Brain microvascular endothelial cell (primary cell): ENCODE results near the gene FXR1.

ENCODE experiments used
- DNase-seq: peaks from one replicate; pipeline ENCODE4 v3.0.0-alpha.2; 2020
- H3K27ac ChIP-seq: fragments of 250-450 bp; sonication (Bioruptor Pico); 2 replicates; pipeline ENCODE4 v1.5.1; 2020; ENCODE audit warnings: mild to moderate bottlenecking, moderate library complexity
- H3K27me3 ChIP-seq: fragments of 250-450 bp; sonication (Bioruptor Pico); replicated peaks from 2 replicates; pipeline ENCODE4 v1.5.1; 2020; ENCODE audit warnings: mild to moderate bottlenecking
- H3K36me3 ChIP-seq: fragments of 250-450 bp; sonication (Bioruptor Pico); replicated peaks from 2 replicates; pipeline ENCODE4 v1.5.1; 2020; ENCODE audit warnings: mild to moderate bottlenecking
- H3K4me3 ChIP-seq: 2 replicates; pipeline ENCODE4 v1.5.1; 2011; ENCODE audit warnings: low read depth, mild to moderate bottlenecking, control low read depth, low read length, moderate library complexity
- in situ Hi-C: cut with HindIII; loops from 2 replicates; pipeline ENCODE4 v1.10.0; 2017; ENCODE audit warnings: low sequenced_read_pairs, low pct_ligation_motif_present
- TF ChIP-seq, protein P1 (sequence below): IDR thresholded peaks from 2 replicates; pipeline ENCODE4 v1.5.1; 2011; ENCODE audit warnings: low read depth, mild to moderate bottlenecking, moderate library complexity, low read length, control low read depth, inconsistent platforms; ENCODE audit errors: missing control alignments

The FXR1 gene

DNA sequence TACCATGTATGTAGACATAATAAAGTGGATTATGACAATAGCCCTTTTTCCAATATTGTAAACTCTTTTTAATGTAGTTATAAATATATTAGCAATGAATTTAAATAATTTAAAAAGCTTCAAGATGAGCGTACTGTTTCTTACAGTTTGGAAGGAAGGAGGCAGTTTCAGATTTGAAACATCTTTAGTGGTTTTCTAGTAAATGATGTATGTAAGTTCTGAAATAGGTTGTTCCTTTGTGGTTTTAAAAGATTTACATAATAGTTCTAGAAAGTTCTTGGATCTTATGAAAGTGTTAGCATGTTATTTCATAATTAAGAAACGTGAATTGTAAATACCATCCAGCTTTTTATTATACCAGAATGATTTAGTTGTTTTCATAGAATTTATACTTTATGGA lies 61.1 kb downstream of the FXR1 start:
- no peak for DNase-seq
- in situ Hi-C loops: no loop called here
- no peaks in the 10 kb centered on the region for H3K27me3 ChIP-seq
- H3K36me3 ChIP-seq: peaks cover 29% of the 10 kb centered on the region
- TF ChIP-seq, protein P1, sequence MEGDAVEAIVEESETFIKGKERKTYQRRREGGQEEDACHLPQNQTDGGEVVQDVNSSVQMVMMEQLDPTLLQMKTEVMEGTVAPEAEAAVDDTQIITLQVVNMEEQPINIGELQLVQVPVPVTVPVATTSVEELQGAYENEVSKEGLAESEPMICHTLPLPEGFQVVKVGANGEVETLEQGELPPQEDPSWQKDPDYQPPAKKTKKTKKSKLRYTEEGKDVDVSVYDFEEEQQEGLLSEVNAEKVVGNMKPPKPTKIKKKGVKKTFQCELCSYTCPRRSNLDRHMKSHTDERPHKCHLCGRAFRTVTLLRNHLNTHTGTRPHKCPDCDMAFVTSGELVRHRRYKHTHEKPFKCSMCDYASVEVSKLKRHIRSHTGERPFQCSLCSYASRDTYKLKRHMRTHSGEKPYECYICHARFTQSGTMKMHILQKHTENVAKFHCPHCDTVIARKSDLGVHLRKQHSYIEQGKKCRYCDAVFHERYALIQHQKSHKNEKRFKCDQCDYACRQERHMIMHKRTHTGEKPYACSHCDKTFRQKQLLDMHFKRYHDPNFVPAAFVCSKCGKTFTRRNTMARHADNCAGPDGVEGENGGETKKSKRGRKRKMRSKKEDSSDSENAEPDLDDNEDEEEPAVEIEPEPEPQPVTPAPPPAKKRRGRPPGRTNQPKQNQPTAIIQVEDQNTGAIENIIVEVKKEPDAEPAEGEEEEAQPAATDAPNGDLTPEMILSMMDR: no peak
- H3K27ac ChIP-seq: no peak overlapping the region
- H3K4me3 ChIP-seq: no peak overlapping the region

- Histone ChIP-seq H3K4me3 (no peak overlapping the region), H3K27me3 (no peaks in the 10 kb centered on the region), H3K36me3 (peaks cover 27% of the 10 kb centered on the region), H3K27ac (no peak overlapping the region)
- in situ Hi-C loops: no loop called here
- no peak for DNase-seq
- TF ChIP-seq, protein P1: no peak
Measured at GRCh38 chr3:180974286-180974685, 61.8 kb downstream of the FXR1 start.

GRCh38 chr3:180977498-180977897 lies 65.0 kb downstream of the FXR1 start:
- DNase-seq: no peak
- peaks cover 16% of the 10 kb centered on the region for H3K36me3 ChIP-seq
- H3K27ac ChIP-seq: no peak overlapping the region
- H3K27me3 ChIP-seq: no peaks in the 10 kb centered on the region
- TF ChIP-seq, protein P1: no peak
- H3K4me3 ChIP-seq: no peak overlapping the region
- in situ Hi-C loops: no loop called here

GRCh38 chr3:180979961-180980360 lies 67.5 kb downstream of the FXR1 start:
- DNase-seq: no peak
- TF ChIP-seq, protein P1: no peak
- Histone ChIP-seq H3K4me3 (no peak overlapping the region), H3K27me3 (no peaks in the 10 kb centered on the region), H3K27ac (no peak overlapping the region), H3K36me3 (peaks cover 12% of the 10 kb centered on the region)
- in situ Hi-C loops: no loop called here

DNA sequence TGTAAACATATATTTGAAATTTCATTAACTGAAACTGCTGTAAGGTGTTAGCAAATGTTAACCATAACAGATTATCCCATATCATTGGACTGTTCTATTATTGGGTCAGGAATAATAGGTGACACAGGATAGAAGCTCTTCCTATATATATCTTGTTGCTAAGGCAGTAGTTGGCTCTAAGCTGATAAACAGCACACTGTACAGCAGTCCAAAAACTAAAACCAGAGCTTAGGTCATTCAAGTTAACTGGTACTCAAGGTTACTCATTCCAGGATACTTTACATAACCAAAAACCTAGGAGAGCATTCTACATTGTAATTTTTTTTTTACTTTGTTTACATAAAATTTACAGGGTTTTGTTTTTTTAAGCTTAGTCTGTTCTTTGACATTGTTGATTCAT lies 68.1 kb downstream of the FXR1 start:
- H3K27ac ChIP-seq: no peak overlapping the region
- TF ChIP-seq, protein P1: no peak
- peaks cover 12% of the 10 kb centered on the region for H3K36me3 ChIP-seq
- no peak overlapping the region for H3K4me3 ChIP-seq
- H3K27me3 ChIP-seq: no peaks in the 10 kb centered on the region
- in situ Hi-C loops: no loop called here
- no peak for DNase-seq

GRCh38 chr3:180981912-180982311 lies 69.4 kb downstream of the FXR1 start:
- Histone ChIP-seq H3K4me3 (no peak overlapping the region), H3K36me3 (peaks cover 6% of the 10 kb centered on the region), H3K27me3 (no peaks in the 10 kb centered on the region), H3K27ac (no peak overlapping the region)
- no peak for DNase-seq
- in situ Hi-C loops: no loop called here
- TF ChIP-seq, protein P1: no peak
